Stimulated activated CD4-positive, alpha-beta T cell treated with anti-CD3 and anti-CD28 coated beads, Interleukin-2, amount 100 ng/mL, for 24 hours (primary cell): ENCODE data around the gene TUBE1.
"Not testable (repeated sequence)": the region's sequence is repeated elsewhere in the genome, so short reads cannot be mapped to it uniquely, and the experiment has no call there.

Experiments used
- DNase-seq, 2 donors: peaks; one replicate each; pipeline ENCODE4 v3.0.0-alpha.2; 2020

Gene TUBE1

GRCh38 chr6:112087136-112087911 is at the start of gene TUBE1, which contains the start of gene FAM229B:
Gene TUBE1 (minus strand): TSS chr6:112087482. CDS start chr6:112087434, 48 bp downstream.
Gene FAM229B (plus strand): TSS chr6:112087591. CDS start chr6:112099284, 11,693 bp downstream.
- peak; percentile 86 to 88 for DNase-seq

GRCh38 chr6:112130878-112131277 is 43.6 kb upstream of the TUBE1 start:
- no peak for DNase-seq

GRCh38 chr6:112128208-112128607 is 40.9 kb upstream of the TUBE1 start:
- DNase-seq = no peak

GRCh38 chr6:112123982-112124381 is 36.7 kb upstream of the TUBE1 start:
- no peak for DNase-seq

- no peak for DNase-seq
Measured at GRCh38 chr6:112122756-112123155, 35.5 kb upstream of the TUBE1 start.

GRCh38 chr6:112118034-112118433 is 30.8 kb upstream of the TUBE1 start:
- DNase-seq = no peak

- DNase-seq = no peak
Measured at GRCh38 chr6:112117554-112117953, 30.3 kb upstream of the TUBE1 start.

GRCh38 chr6:112116221-112116620 is 28.9 kb upstream of the TUBE1 start:
- no peak for DNase-seq

GRCh38 chr6:112114577-112115223 is 27.4 kb upstream of the TUBE1 start:
- DNase-seq = no peak

GRCh38 chr6:112113918-112114317 is 26.6 kb upstream of the TUBE1 start:
- DNase-seq = no peak

GRCh38 chr6:112113431-112113830 is 26.1 kb upstream of the TUBE1 start:
- DNase-seq = no peak

GRCh38 chr6:112109262-112109661 is 22.0 kb upstream of the TUBE1 start:
- DNase-seq = no peak

- no peak for DNase-seq
Measured at GRCh38 chr6:112106562-112106961, 19.3 kb upstream of the TUBE1 start.

- not testable (repeated sequence) for DNase-seq
Measured at GRCh38 chr6:112106026-112106425, 18.7 kb upstream of the TUBE1 start.

- no peak for DNase-seq
Measured at GRCh38 chr6:112100561-112100960, 13.3 kb upstream of the TUBE1 start.

GRCh38 chr6:112096901-112097300 is 9.6 kb upstream of the TUBE1 start:
- no peak for DNase-seq

GRCh38 chr6:112087916-112088315 is 634 bp upstream of the TUBE1 start:
- no peak for DNase-seq

- DNase-seq = no peak
Measured at GRCh38 chr6:112086744-112087135, 542 bp downstream of the TUBE1 start.

GRCh38 chr6:112085286-112086065 is 1.8 kb downstream of the TUBE1 start:
- no peak for DNase-seq

- no peak for DNase-seq
Measured at GRCh38 chr6:112081569-112081968, 5.7 kb downstream of the TUBE1 start.

- no peak for DNase-seq
Measured at GRCh38 chr6:112066606-112067005, 20.7 kb downstream of the TUBE1 start.

- no peak for DNase-seq
Measured at GRCh38 chr6:112065426-112065986, 21.8 kb downstream of the TUBE1 start.

- DNase-seq = no peak
Measured at GRCh38 chr6:112062966-112063365, 24.3 kb downstream of the TUBE1 start.
